GM18519 (cell line): ENCODE results near the gene ELL.

Experiments
- ATAC-seq: cut with Tn5 transposase; IDR thresholded peaks from one replicate; pipeline ENCODE4 v1.9.1; 2021; ENCODE audit warnings: mild to moderate bottlenecking, moderate library complexity; ENCODE audit not compliant: unreplicated experiment, low FRiP score

The ELL gene

GRCh38 chr19:18425515-18426415, 96.1 kb downstream of the ELL start:
- ATAC-seq: no peak

- no peak for ATAC-seq
These were observed 96.9 kb downstream of the ELL start for GRCh38 chr19:18424890-18425514.

GRCh38 chr19:18424122-18424889, 97.6 kb downstream of the ELL start:
- ATAC-seq: no peak

GRCh38 chr19:18423258-18424020, 98.4 kb downstream of the ELL start:
- no peak for ATAC-seq

- no peak for ATAC-seq
These were observed 99.2 kb downstream of the ELL start for GRCh38 chr19:18422530-18423191.

GRCh38 chr19:18421371-18421959, 100.4 kb downstream of the ELL start:
- no peak for ATAC-seq

- ATAC-seq: no peak
These were observed 100.9 kb downstream of the ELL start for GRCh38 chr19:18420930-18421329.

- ATAC-seq: no peak
These were observed 102.0 kb downstream of the ELL start for GRCh38 chr19:18419699-18420460.

GRCh38 chr19:18419195-18419698, 102.6 kb downstream of the ELL start, which contains the start of gene SSBP4:
Gene SSBP4 (plus strand): TSS chr19:18419398. CDS start chr19:18419649, 251 bp downstream.
- ATAC-seq: no peak

GRCh38 chr19:18418483-18419194, 103.2 kb downstream of the ELL start:
- ATAC-seq: no peak

GRCh38 chr19:18418029-18418482, 103.8 kb downstream of the ELL start:
- ATAC-seq: no peak

GRCh38 chr19:18417250-18418028, 104.4 kb downstream of the ELL start:
- no peak for ATAC-seq

GRCh38 chr19:18416778-18417249, 105.1 kb downstream of the ELL start:
- ATAC-seq: no peak

GRCh38 chr19:18415178-18415867, 106.5 kb downstream of the ELL start:
- no peak for ATAC-seq

- no peak for ATAC-seq
These were observed 107.2 kb downstream of the ELL start for GRCh38 chr19:18414504-18415177.
